HL-60 (cell line): Measurements from ENCODE around the gene FNDC3B.

Source experiments
- SPI1 ChIP-seq: IDR thresholded peaks from 2 replicates; pipeline ENCODE4 v1.6.1; 2012; ENCODE audit warnings: low read depth, mild to moderate bottlenecking, borderline replicate concordance
- TF ChIP-seq, protein P1 (sequence below): IDR thresholded peaks from 2 replicates; pipeline ENCODE4 v1.6.1; 2012; ENCODE audit warnings: low read depth; ENCODE audit not compliant: insufficient replicate concordance
- TF ChIP-seq, protein P2 (sequence below): IDR thresholded peaks from one replicate; pipeline ENCODE4 v1.5.1; 2011; ENCODE audit warnings: low read length, control low read depth, inconsistent platforms; ENCODE audit not compliant: insufficient read depth

DNA sequence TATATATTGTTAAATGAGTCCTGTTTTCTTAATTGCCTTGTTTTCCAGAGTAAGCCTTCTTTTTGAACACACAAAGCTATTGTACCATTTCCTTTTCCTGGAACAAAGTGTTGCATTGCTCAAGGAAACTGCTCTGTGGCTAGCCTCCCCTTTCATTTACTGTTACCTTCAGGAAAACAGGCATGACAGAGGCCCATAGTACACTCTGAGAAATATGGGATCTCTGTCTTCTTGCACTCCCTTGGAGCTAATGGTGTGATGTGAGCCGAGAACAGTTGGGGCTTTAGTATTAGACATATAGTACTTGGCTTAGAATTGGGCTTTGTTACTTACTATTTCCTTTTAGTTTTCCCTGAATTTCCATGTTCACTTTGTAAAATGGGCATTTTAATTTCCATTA, 215.2 kb downstream of the FNDC3B start:
- TF ChIP-seq SPI1: no peak
- TF ChIP-seq, protein P1, sequence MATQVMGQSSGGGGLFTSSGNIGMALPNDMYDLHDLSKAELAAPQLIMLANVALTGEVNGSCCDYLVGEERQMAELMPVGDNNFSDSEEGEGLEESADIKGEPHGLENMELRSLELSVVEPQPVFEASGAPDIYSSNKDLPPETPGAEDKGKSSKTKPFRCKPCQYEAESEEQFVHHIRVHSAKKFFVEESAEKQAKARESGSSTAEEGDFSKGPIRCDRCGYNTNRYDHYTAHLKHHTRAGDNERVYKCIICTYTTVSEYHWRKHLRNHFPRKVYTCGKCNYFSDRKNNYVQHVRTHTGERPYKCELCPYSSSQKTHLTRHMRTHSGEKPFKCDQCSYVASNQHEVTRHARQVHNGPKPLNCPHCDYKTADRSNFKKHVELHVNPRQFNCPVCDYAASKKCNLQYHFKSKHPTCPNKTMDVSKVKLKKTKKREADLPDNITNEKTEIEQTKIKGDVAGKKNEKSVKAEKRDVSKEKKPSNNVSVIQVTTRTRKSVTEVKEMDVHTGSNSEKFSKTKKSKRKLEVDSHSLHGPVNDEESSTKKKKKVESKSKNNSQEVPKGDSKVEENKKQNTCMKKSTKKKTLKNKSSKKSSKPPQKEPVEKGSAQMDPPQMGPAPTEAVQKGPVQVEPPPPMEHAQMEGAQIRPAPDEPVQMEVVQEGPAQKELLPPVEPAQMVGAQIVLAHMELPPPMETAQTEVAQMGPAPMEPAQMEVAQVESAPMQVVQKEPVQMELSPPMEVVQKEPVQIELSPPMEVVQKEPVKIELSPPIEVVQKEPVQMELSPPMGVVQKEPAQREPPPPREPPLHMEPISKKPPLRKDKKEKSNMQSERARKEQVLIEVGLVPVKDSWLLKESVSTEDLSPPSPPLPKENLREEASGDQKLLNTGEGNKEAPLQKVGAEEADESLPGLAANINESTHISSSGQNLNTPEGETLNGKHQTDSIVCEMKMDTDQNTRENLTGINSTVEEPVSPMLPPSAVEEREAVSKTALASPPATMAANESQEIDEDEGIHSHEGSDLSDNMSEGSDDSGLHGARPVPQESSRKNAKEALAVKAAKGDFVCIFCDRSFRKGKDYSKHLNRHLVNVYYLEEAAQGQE: no peak
- TF ChIP-seq, protein P2, sequence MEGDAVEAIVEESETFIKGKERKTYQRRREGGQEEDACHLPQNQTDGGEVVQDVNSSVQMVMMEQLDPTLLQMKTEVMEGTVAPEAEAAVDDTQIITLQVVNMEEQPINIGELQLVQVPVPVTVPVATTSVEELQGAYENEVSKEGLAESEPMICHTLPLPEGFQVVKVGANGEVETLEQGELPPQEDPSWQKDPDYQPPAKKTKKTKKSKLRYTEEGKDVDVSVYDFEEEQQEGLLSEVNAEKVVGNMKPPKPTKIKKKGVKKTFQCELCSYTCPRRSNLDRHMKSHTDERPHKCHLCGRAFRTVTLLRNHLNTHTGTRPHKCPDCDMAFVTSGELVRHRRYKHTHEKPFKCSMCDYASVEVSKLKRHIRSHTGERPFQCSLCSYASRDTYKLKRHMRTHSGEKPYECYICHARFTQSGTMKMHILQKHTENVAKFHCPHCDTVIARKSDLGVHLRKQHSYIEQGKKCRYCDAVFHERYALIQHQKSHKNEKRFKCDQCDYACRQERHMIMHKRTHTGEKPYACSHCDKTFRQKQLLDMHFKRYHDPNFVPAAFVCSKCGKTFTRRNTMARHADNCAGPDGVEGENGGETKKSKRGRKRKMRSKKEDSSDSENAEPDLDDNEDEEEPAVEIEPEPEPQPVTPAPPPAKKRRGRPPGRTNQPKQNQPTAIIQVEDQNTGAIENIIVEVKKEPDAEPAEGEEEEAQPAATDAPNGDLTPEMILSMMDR: no peak
